ENCODE data around the gene DCBLD2. TPM values are rescaled to one million over a fixed set of nuclear protein-coding genes. Genes with fewer than 3 reads are reported as not detected.

DCBLD2 gene
- polyA plus RNA-seq, 3 donors = 0.17 to 1.1 (median 0.45) TPM

DNA sequence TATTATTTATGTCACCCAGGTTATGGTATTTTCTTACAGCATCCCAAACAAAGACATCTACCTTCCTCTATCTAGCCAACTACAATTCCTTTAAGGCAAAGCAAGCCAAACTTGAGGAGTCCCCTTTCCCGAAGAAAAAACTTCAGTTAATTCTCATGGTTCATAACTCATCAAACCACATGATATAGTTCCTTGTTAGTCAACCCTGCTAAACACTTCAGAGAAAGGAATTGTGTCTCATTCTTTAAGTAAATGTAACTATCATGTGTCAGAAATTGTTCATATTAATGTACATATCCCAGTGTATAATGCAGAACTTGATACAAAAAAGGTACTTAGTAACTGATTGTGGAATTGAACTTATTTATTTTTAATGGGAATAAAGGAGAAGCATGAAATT is 93.9 kb downstream of the DCBLD2 start:
- Histone ChIP-seq H3K4me3 (replicated peaks in 1 of 3; ENCODE audit: low read depth in 2 of 3, low read length in 3 of 3) (no peak overlapping the region), H3K36me3 (replicated peaks in 1 of 2; ENCODE audit: control insufficient read depth in 1 of 2, insufficient read depth in 2 of 2, low read length in 2 of 2) (no peaks in the 10 kb centered on the region), H3K79me2 (ENCODE audit: insufficient read depth, low read length) (no peaks in the 10 kb centered on the region), H2AFZ (ENCODE audit: insufficient read depth, low read depth, low read length, poor library complexity, severe bottlenecking) (no peak overlapping the region), H3K27me3 (ENCODE audit: control insufficient read depth in 2 of 2, insufficient read depth in 2 of 2, low read length in 2 of 2) (no peaks in the 10 kb centered on the region), H3K4me2 (replicated peaks; ENCODE audit: extremely low read depth, low read length, poor library complexity, severe bottlenecking) (no peak overlapping the region), H3K27ac (ENCODE audit: low read depth in 1 of 2, low read length in 2 of 2) (no peak overlapping the region), H3K9ac (ENCODE audit: insufficient read depth, low read length, poor library complexity, severe bottlenecking) (no peak overlapping the region), H3K4me1 (ENCODE audit: control insufficient read depth in 1 of 2, insufficient read depth in 2 of 2, low read length in 2 of 2) (peaks cover 18 to 21% of the 10 kb centered on the region in 2 donors), H4K20me1 (ENCODE audit: insufficient read depth, low read length) (no peaks in the 10 kb centered on the region), H3K9me3 (replicated peaks in 1 of 2; ENCODE audit: control insufficient read depth in 1 of 2, insufficient read depth in 1 of 2, low read length in 2 of 2) (no peaks in the 10 kb centered on the region)
- no CpG with 5 or more reads among the region's 1 CpG for WGBS (ENCODE audit: insufficient coverage)
- Mint-ChIP-seq H3K4me3 (no peak overlapping the region), H3K4me1 (peaks cover 22% of the 10 kb centered on the region), H3K27me3 (ENCODE audit: low read depth in 3 of 3) (no peaks in the 10 kb centered on the region), H3K27ac (no peak overlapping the region), H3K36me3 (peaks cover 0 to 2% of the 10 kb centered on the region in 2 donors), H3K9me3 (peaks cover 0 to 1% (median 0%) of the 10 kb centered on the region in 7 donors)
- intact Hi-C loops (cut with micrococcal nuclease) = no loop called here
- TF ChIP-seq CTCF (IDR thresholded peaks at IDR 0.05) = no peak
- DNase-seq = no peak

- DNase-seq = no peak
- H3K4me3 Mint-ChIP-seq = no peak overlapping the region
- H3K4me1 Mint-ChIP-seq = peaks cover 22% of the 10 kb centered on the region
- intact Hi-C loops (cut with micrococcal nuclease) = no loop called here
- peaks cover 18 to 21% of the 10 kb centered on the region in 2 donors for H3K4me1 ChIP-seq (ENCODE audit: control insufficient read depth in 1 of 2, insufficient read depth in 2 of 2, low read length in 2 of 2)
- H3K9ac ChIP-seq (ENCODE audit: insufficient read depth, low read length, poor library complexity, severe bottlenecking) = no peak overlapping the region
- H3K4me3 ChIP-seq (replicated peaks in 1 of 3; ENCODE audit: low read depth in 2 of 3, low read length in 3 of 3) = no peak overlapping the region
- no peaks in the 10 kb centered on the region for H3K9me3 ChIP-seq (replicated peaks in 1 of 2; ENCODE audit: control insufficient read depth in 1 of 2, insufficient read depth in 1 of 2, low read length in 2 of 2)
- peaks cover 0 to 5% of the 10 kb centered on the region in 2 donors for H3K36me3 Mint-ChIP-seq
- H3K79me2 ChIP-seq (ENCODE audit: insufficient read depth, low read length) = no peaks in the 10 kb centered on the region
- no peaks in the 10 kb centered on the region for H3K36me3 ChIP-seq (replicated peaks in 1 of 2; ENCODE audit: control insufficient read depth in 1 of 2, insufficient read depth in 2 of 2, low read length in 2 of 2)
- no peaks in the 10 kb centered on the region for H3K27me3 ChIP-seq (ENCODE audit: control insufficient read depth in 2 of 2, insufficient read depth in 2 of 2, low read length in 2 of 2)
- peaks cover 0 to 2% (median 0%) of the 10 kb centered on the region in 7 donors for H3K9me3 Mint-ChIP-seq
- no peak overlapping the region for H2AFZ ChIP-seq (ENCODE audit: insufficient read depth, low read depth, low read length, poor library complexity, severe bottlenecking)
- H3K4me2 ChIP-seq (replicated peaks; ENCODE audit: extremely low read depth, low read length, poor library complexity, severe bottlenecking) = no peak overlapping the region
- H4K20me1 ChIP-seq (ENCODE audit: insufficient read depth, low read length) = no peaks in the 10 kb centered on the region
- TF ChIP-seq CTCF (IDR thresholded peaks at IDR 0.05) = no peak
- no peak overlapping the region for H3K27ac ChIP-seq (ENCODE audit: low read depth in 1 of 2, low read length in 2 of 2)
- no CpG with 5 or more reads among the region's 4 CpGs for WGBS (ENCODE audit: insufficient coverage)
- H3K27ac Mint-ChIP-seq = peak overlapping the region in 1 of 7 donors; percentile 19
- H3K27me3 Mint-ChIP-seq (ENCODE audit: low read depth in 3 of 3) = no peaks in the 10 kb centered on the region
These were observed 94.5 kb downstream of the DCBLD2 start for GRCh38 chr3:98807011-98807410.

Measured in CD14-positive monocyte (primary cell).